ENCODE measurements around the gene TMEM232. TPM values are rescaled to one million over a fixed set of nuclear protein-coding genes. Genes with fewer than 3 reads are reported as not detected.
A peak's percentile ranks its signal among the peaks of the same experiment; 100 is the strongest.

TMEM232 gene
- total and polyA plus RNA-seq, 9 of the 15 experiments (the other 6 are each of a cell fraction or from before 2014, with no cell fraction given) = 0.09 to 2.2 (median 0.41) TPM

GRCh38 chr5:110736753-110737152 is 10.3 kb upstream of the TMEM232 start:
- H3K36me3 ChIP-seq (ENCODE audit: control insufficient read depth, insufficient read depth, low read length) = no peaks in the 10 kb centered on the region; the same call in 2 of the 3 replicates
- H3K4me2 ChIP-seq (ENCODE audit: insufficient read depth, low read length) = no peak overlapping the region
- H3K9me1 ChIP-seq (ENCODE audit: control insufficient read depth, insufficient read depth, low read length) = no peaks in the 10 kb centered on the region
- ATAC-seq = no peak
- DNase-seq (ENCODE audit: extremely low read depth in 1 of 4, low spot score in 3 of 4) = peak in 1 of 4 experiments; percentile 18
- ChIA-PET CTCF (ENCODE audit: low intra/inter-chr PET ratio) (no interaction called here), POLR2A (no interaction called here)
- H3K79me2 ChIP-seq (ENCODE audit: control insufficient read depth, insufficient read depth, low read length) = peaks cover 15% of the 10 kb centered on the region
- H2AFZ ChIP-seq (ENCODE audit: low read depth, low read length) = peak overlapping the region; percentile 44; the same call in 1 of the 2 replicates
- H3K27ac ChIP-seq (ENCODE audit: extremely low read depth, low read depth, low read length) = no peak overlapping the region
- TF ChIP-seq ZNF175 (CRISPR knock-in tag; IDR thresholded peaks at IDR 0.05; ENCODE audit: low read depth) = no peak
- TF ChIP-seq ZFP91 (CRISPR knock-in tag; IDR thresholded peaks at IDR 0.05) = no peak
- TF ChIP-seq TAF9B (IDR thresholded peaks at IDR 0.05; ENCODE audit: partially characterized antibody) = no peak
- TF ChIP-seq, protein P1, sequence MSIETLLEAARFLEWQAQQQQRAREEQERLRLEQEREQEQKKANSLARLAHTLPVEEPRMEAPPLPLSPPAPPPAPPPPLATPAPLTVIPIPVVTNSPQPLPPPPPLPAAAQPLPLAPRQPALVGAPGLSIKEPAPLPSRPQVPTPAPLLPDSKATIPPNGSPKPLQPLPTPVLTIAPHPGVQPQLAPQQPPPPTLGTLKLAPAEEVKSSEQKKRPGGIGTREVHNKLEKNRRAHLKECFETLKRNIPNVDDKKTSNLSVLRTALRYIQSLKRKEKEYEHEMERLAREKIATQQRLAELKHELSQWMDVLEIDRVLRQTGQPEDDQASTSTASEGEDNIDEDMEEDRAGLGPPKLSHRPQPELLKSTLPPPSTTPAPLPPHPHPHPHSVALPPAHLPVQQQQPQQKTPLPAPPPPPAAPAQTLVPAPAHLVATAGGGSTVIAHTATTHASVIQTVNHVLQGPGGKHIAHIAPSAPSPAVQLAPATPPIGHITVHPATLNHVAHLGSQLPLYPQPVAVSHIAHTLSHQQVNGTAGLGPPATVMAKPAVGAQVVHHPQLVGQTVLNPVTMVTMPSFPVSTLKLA (conservative IDR thresholded peaks at IDR 0.05) = no peak
- TF ChIP-seq, protein P2, sequence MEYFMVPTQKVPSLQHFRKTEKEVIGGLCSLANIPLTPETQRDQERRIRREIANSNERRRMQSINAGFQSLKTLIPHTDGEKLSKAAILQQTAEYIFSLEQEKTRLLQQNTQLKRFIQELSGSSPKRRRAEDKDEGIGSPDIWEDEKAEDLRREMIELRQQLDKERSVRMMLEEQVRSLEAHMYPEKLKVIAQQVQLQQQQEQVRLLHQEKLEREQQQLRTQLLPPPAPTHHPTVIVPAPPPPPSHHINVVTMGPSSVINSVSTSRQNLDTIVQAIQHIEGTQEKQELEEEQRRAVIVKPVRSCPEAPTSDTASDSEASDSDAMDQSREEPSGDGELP (CRISPR knock-in tag; IDR thresholded peaks at IDR 0.05; ENCODE audit: borderline replicate concordance) = no peak
- TF ChIP-seq SAP30 (IDR thresholded peaks at IDR 0.05; ENCODE audit: borderline replicate concordance, insufficient read depth, low read depth, low read length, poor library complexity, severe bottlenecking) = no peak
- TF ChIP-seq ZNF561 (CRISPR knock-in tag; conservative IDR thresholded peaks at IDR 0.05) = no peak
- TF ChIP-seq ZNF143 (CRISPR knock-in tag; IDR thresholded peaks at IDR 0.05) = no peak
- no peak for TF ChIP-seq YY1 (IDR thresholded peaks at IDR 0.05; ENCODE audit: borderline replicate concordance in 1 of 3, control insufficient read depth in 1 of 3, extremely low read depth in 1 of 3, insufficient read depth in 3 of 3, insufficient read length in 1 of 3, insufficient replicate concordance in 2 of 3, low read depth in 1 of 3, low read length in 2 of 3)
- TF ChIP-seq EP400 (IDR thresholded peaks at IDR 0.05) = no peak
- 26% methylated on average over 3 of the region's 3 CpGs for WGBS (ENCODE audit: insufficient coverage, low coverage, missing lambda C conversion rate)
- no peaks in the 10 kb centered on the region for H3K27me3 ChIP-seq (ENCODE audit: control insufficient read depth in 2 of 2, insufficient read depth in 2 of 2, low read length in 2 of 2)
- H3K9ac ChIP-seq (ENCODE audit: insufficient read depth in 1 of 2, low read depth in 2 of 2, low read length in 2 of 2) = no peak overlapping the region
- no peaks in the 10 kb centered on the region for H4K20me1 ChIP-seq (replicated peaks; ENCODE audit: control insufficient read depth, insufficient read depth, low read length)
- intact Hi-C loops (cut with micrococcal nuclease) (no loop called here), in situ Hi-C loops (cut with MboI) (loop anchor here (25.0 kb wide), 1 partner anchor 376 kb away; no protein-coding TSS in a partner anchor)
- H3K4me3 ChIP-seq = no peak overlapping the region
- BruUV-seq (replicated peaks) = no TSS peak
- FAIRE-seq = no peak
- H3K9me3 ChIP-seq (replicated peaks; ENCODE audit: control insufficient read depth, insufficient read depth, low read depth, low read length) = no peaks in the 10 kb centered on the region
- H3K4me1 ChIP-seq (replicated peaks in 1 of 2; ENCODE audit: control insufficient read depth in 2 of 2, insufficient read depth in 2 of 2, low read length in 2 of 2) = 0 out of 5 replicates have a peak, but pooled peaks cover 2 to 6% of the 10 kb centered on the region in 2 experiments
